GM12873 (cell line): ENCODE results near the gene ELF1.

Source experiments
- TF ChIP-seq, protein P1 (sequence below): IDR thresholded peaks from 2 replicates; pipeline ENCODE4 v1.5.1; 2012; ENCODE audit warnings: low read depth, mild to moderate bottlenecking, moderate library complexity, low read length, control low read depth; ENCODE audit not compliant: insufficient read depth; ENCODE audit errors: missing control alignments

Gene ELF1

DNA sequence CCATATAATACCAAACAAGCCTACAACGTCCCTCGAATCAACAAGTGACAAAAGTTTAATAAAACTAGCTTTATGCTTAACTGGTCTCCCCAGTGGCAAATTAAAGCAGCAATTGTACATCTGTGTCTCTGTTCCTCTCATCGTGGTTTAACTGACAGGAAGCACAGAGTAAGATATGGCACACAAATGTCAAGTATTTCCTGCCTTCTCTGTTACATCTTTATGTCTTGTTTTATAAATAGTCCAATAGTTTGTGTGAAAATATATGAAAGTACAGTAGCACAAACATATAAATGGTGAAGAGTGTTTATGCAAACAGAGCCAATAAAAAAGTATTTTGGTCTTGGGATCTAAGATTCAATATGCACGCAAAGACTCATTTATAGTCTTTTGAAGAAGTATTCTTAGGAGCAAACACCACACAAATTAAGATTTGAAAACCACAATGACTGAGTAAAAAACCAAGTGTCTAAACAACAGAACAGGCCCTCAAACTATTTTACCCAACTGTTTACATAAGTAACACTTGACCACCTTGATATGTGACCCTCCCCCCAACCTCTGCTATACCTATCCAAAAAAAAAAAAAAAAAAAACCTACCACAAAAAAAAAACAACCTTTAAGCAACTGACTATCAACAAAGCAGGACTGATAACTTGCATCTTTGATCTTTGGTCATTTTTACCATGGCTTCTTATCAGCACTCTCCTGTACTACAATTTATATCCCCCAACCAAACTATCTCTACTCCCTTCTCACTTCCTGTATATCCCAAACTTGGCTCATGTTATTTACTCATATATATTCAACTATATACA lies 14.0 kb downstream of the ELF1 start:
- TF ChIP-seq, protein P1, sequence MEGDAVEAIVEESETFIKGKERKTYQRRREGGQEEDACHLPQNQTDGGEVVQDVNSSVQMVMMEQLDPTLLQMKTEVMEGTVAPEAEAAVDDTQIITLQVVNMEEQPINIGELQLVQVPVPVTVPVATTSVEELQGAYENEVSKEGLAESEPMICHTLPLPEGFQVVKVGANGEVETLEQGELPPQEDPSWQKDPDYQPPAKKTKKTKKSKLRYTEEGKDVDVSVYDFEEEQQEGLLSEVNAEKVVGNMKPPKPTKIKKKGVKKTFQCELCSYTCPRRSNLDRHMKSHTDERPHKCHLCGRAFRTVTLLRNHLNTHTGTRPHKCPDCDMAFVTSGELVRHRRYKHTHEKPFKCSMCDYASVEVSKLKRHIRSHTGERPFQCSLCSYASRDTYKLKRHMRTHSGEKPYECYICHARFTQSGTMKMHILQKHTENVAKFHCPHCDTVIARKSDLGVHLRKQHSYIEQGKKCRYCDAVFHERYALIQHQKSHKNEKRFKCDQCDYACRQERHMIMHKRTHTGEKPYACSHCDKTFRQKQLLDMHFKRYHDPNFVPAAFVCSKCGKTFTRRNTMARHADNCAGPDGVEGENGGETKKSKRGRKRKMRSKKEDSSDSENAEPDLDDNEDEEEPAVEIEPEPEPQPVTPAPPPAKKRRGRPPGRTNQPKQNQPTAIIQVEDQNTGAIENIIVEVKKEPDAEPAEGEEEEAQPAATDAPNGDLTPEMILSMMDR, result no peak

DNA sequence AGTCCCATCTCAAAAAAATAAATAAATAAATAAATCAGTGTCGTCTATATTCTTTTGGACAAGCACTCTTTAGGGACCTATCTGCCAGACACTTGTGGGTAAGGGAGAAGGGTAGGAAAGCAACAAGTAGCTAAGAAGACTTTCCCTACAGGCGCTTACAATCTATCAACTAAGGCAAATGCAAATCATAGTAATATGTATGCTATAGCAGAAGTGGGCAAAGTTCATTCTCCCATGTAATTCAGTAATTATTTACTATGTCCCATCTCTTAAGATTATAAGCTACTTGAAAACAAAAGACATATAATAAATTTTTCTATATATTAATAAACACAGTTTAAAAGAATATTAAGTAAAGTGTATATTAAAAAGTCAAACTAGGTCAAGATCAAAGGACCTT lies 16.5 kb downstream of the ELF1 start:
- TF ChIP-seq, protein P1, result no peak

DNA sequence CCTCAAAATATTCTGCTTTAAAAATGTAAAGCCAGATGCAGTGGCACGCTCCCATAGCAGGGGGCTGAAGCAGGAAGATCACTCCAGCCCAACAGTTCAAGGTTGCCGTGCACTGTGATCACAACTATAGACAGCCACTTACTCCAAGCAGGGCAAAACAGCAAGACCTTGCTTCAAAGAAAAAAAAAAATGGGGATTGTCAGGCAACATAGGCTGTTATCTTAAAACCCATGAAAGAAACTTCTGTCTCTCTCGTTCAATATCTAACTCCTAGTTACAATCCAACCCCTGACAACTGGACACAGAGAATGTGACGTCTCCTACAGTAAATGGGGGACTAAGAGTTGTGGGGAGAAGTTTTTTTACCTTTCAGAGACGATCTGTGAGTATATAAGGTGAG lies 17.4 kb downstream of the ELF1 start:
- TF ChIP-seq, protein P1, result no peak

DNA sequence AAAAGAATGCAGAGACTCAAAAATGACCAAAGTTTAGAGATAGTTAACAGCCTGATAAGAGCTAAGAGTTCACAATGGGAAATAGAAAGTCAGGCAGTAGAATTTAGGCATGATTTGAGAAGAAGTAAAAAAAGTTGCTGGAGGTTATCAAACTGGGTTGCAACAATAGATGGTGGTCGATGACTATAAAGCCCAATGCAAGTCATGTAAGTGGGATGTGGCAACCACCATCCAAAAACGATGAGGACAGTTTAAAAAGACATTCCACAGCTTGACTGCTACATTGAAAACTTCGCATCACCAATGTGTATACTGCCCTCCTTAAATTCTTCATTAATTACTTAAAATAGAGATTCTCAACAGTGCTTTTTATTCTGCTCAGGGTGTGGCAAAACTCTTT lies 19.7 kb downstream of the ELF1 start:
- TF ChIP-seq, protein P1, result no peak

DNA sequence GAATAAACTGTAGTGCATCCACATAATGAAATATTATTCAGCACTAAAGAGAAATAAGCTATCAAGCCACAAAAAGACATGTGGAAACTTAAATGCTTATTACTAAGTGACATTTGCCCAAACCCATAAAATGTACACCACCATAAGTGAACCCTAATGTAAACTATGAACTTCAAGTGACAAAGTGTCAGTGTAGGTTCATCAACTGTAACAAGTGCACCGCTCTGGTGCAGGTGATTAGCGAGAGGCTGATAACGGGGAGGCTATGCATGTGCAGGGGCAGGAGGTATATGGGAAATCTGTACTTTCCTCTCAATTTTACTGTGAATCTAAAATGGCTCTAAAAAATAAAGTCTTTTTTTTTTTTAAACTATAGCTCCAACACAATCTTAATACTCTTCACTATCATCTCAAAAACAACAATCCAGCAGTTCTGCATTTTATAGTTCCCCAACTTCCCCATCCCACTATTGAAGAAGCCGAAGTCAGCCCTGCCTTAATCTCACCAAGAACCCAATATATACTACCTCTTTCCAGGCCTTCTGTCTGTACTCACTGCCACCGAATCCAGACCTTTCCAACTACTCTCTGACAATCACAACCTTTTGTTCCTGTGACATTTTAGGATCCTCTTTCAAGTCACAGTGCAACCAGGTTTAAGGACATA lies 22.6 kb downstream of the ELF1 start:
- TF ChIP-seq, protein P1, result no peak

DNA sequence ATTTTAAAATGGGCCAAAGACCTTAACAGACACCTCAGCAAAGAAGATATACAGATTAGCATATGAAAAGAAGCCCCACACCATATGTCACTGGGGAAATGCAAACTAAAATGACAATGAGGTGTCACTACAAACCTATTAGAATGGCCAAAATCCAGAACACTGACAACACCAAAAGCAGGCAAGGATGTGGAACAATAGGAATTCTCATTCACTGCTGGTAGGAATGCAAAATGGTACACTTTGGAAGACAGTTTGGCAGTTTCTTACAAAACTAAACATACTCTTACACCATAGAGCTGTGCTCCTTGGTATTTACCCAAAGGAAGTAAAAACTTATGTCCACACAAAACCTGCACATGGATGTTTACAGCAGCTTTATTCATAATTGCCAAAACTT lies 23.1 kb downstream of the ELF1 start:
- TF ChIP-seq, protein P1, result no peak

DNA sequence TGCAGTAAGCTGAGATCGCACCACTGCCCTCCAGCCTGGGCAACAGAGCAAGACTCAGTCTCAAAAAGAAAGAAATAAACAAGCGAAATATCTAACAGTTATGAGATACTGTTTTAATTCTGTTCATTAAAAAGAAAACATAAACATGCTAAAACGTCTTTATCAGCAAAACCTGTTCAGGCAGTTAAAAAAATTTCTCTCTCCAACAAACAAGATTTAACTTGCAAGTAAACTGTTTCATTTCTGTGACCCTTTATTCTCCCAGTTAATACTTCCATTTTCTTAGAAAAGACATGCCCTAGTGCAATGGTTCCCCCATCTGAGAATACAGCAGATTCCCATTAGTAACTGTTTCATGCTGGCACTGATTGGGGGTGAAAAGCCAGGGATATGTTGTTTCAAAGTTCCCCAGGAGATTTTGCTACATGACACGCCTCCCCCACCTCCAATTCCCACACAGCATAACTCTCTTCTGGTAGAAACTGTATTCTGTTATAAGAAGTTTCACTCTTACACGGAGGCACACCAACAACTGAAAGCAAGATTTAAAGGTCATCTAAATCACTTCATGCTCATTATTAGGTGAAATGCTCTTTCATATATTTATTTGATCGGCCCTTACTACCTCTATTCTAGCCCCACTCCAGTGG lies 24.4 kb downstream of the ELF1 start:
- TF ChIP-seq, protein P1, result no peak
